ENCODE results near the gene VPS25. TPM values are rescaled to one million over a fixed set of nuclear protein-coding genes. Genes with fewer than 3 reads are reported as not detected.
"Not testable (repeated sequence)": the region's sequence is repeated elsewhere in the genome, so short reads cannot be mapped to it uniquely, and the experiment has no call there.

Gene VPS25
- total and polyA plus RNA-seq, 4 donors: 31.2 to 46.8 (median 39.6) TPM

GRCh38 chr17:42761638-42762037, 11.6 kb upstream of the VPS25 start:
- Histone ChIP-seq H3K4me3 (ENCODE audit: low read length in 2 of 2) (no peak overlapping the region), H3K4me1 (ENCODE audit: control insufficient read depth in 1 of 2, insufficient read depth in 2 of 2, low read length in 2 of 2) (no peaks in the 10 kb centered on the region), H3K9me3 (ENCODE audit: control insufficient read depth, low read length) (no peaks in the 10 kb centered on the region), H3K27ac (ENCODE audit: low read depth in 1 of 2, low read length in 2 of 2) (no peak overlapping the region), H3K36me3 (ENCODE audit: control insufficient read depth in 1 of 2, insufficient read depth in 2 of 2, low read length in 1 of 2) (no peaks in the 10 kb centered on the region), H3K27me3 (ENCODE audit: control insufficient read depth in 1 of 2, insufficient read depth in 2 of 2, low read length in 1 of 2) (no peaks in the 10 kb centered on the region)
- no peak for DNase-seq
- no peak for ATAC-seq (ENCODE audit: low FRiP score)
- WGBS, 2 donors: 49% methylated on average over 10 to 12 of the region's 12 CpGs
- intact Hi-C loops (cut with DNase I): loop anchor here (2.0 to 10.0 kb wide), 4 partner anchors 39 to 183 kb away; no protein-coding TSS in a partner anchor

- 84 to 88% methylated on average over 6 of the region's 6 CpGs for WGBS, 2 donors
- DNase-seq: peak in 1 of 2 donors; percentile 19
- Histone ChIP-seq H3K36me3 (ENCODE audit: control insufficient read depth in 1 of 2, insufficient read depth in 2 of 2, low read length in 1 of 2) (no peaks in the 10 kb centered on the region), H3K27me3 (ENCODE audit: control insufficient read depth in 1 of 2, insufficient read depth in 2 of 2, low read length in 1 of 2) (no peaks in the 10 kb centered on the region), H3K9me3 (ENCODE audit: control insufficient read depth, low read length) (no peaks in the 10 kb centered on the region), H3K4me1 (ENCODE audit: control insufficient read depth in 1 of 2, insufficient read depth in 2 of 2, low read length in 2 of 2) (no peaks in the 10 kb centered on the region), H3K27ac (ENCODE audit: low read depth in 1 of 2, low read length in 2 of 2) (no peak overlapping the region), H3K4me3 (ENCODE audit: low read length in 2 of 2) (no peak overlapping the region)
- intact Hi-C loops (cut with DNase I): loop anchor here in 1 of 2 donors (10.0 kb wide), 1 partner anchor 181 kb away; no protein-coding TSS in a partner anchor
- ATAC-seq (ENCODE audit: low FRiP score): no peak
Observed at GRCh38 chr17:42766124-42766523, 7.1 kb upstream of the VPS25 start.

- Histone ChIP-seq H3K36me3 (ENCODE audit: control insufficient read depth in 1 of 2, insufficient read depth in 2 of 2, low read length in 1 of 2) (no peaks in the 10 kb centered on the region), H3K4me1 (ENCODE audit: control insufficient read depth in 1 of 2, insufficient read depth in 2 of 2, low read length in 2 of 2) (no peaks in the 10 kb centered on the region), H3K4me3 (ENCODE audit: low read length in 2 of 2) (no peak overlapping the region), H3K9me3 (ENCODE audit: control insufficient read depth, low read length) (no peaks in the 10 kb centered on the region), H3K27me3 (ENCODE audit: control insufficient read depth in 1 of 2, insufficient read depth in 2 of 2, low read length in 1 of 2) (no peaks in the 10 kb centered on the region), H3K27ac (ENCODE audit: low read depth in 1 of 2, low read length in 2 of 2) (no peak overlapping the region)
- intact Hi-C loops (cut with DNase I): loop anchor here in 1 of 2 donors (10.0 kb wide), 1 partner anchor 183 kb away; no protein-coding TSS in a partner anchor
- ATAC-seq (ENCODE audit: low FRiP score): no peak
- DNase-seq: no peak
Observed at GRCh38 chr17:42767512-42767911, 5.7 kb upstream of the VPS25 start.

DNA sequence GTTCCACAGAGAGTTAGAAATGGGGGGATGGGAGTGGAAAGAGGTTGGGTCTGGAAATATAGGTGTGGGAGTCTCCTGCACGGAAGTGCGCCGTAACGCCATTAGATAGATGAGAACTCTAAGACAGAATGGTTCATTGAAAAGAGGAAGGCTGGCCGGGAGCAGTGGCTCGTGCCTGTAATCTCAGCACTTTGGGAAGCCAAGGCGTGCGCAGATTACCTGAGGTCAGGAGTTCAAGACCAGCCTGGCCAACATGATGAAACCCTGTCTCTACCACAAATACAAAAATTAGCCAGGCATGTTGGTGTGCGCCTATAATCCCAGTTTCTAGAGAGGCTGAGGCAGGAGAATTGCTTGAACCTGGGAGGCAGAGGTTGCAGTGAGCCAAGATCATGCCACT, 5.2 kb upstream of the VPS25 start:
- H3K27ac ChIP-seq (ENCODE audit: low read depth in 1 of 2, low read length in 2 of 2); H3K27me3 ChIP-seq (ENCODE audit: control insufficient read depth in 1 of 2, insufficient read depth in 2 of 2, low read length in 1 of 2); H3K4me1 ChIP-seq (ENCODE audit: control insufficient read depth in 1 of 2, insufficient read depth in 2 of 2, low read length in 2 of 2); H3K36me3 ChIP-seq (ENCODE audit: control insufficient read depth in 1 of 2, insufficient read depth in 2 of 2, low read length in 1 of 2); ATAC-seq (ENCODE audit: low FRiP score); H3K4me3 ChIP-seq (ENCODE audit: low read length in 2 of 2); DNase-seq; H3K9me3 ChIP-seq (ENCODE audit: control insufficient read depth, low read length): not testable (repeated sequence)
- intact Hi-C loops (cut with DNase I): loop anchor here in 1 of 2 donors (10.0 kb wide), 1 partner anchor 183 kb away; no protein-coding TSS in a partner anchor
- 75 to 76% methylated on average over 9 of the region's 9 CpGs for WGBS, 2 donors

GRCh38 chr17:42769964-42770363, 3.3 kb upstream of the VPS25 start:
- H3K4me3 ChIP-seq (ENCODE audit: low read length in 2 of 2); DNase-seq; H3K4me1 ChIP-seq (ENCODE audit: control insufficient read depth in 1 of 2, insufficient read depth in 2 of 2, low read length in 2 of 2); H3K27me3 ChIP-seq (ENCODE audit: control insufficient read depth in 1 of 2, insufficient read depth in 2 of 2, low read length in 1 of 2); H3K9me3 ChIP-seq (ENCODE audit: control insufficient read depth, low read length); H3K36me3 ChIP-seq (ENCODE audit: control insufficient read depth in 1 of 2, insufficient read depth in 2 of 2, low read length in 1 of 2); ATAC-seq (ENCODE audit: low FRiP score); H3K27ac ChIP-seq (ENCODE audit: low read depth in 1 of 2, low read length in 2 of 2): not testable (repeated sequence)
- intact Hi-C loops (cut with DNase I): loop anchor here in 1 of 2 donors (10.0 kb wide), 1 partner anchor 185 kb away; no protein-coding TSS in a partner anchor
- 70 to 72% methylated on average over 10 of the region's 10 CpGs for WGBS, 2 donors

- DNase-seq: no peak
- no peaks in the 10 kb centered on the region for H3K4me1 ChIP-seq (ENCODE audit: control insufficient read depth in 1 of 2, insufficient read depth in 2 of 2, low read length in 2 of 2)
- no peaks in the 10 kb centered on the region for H3K36me3 ChIP-seq (ENCODE audit: control insufficient read depth in 1 of 2, insufficient read depth in 2 of 2, low read length in 1 of 2)
- no peak overlapping the region for H3K27ac ChIP-seq (ENCODE audit: low read depth in 1 of 2, low read length in 2 of 2)
- 4% methylated on average over 3 of the region's 3 CpGs for WGBS, 2 donors
- intact Hi-C loops (cut with DNase I): no loop called here
- H3K4me3 ChIP-seq (ENCODE audit: low read length in 2 of 2): peak overlapping the region; percentile 30 to 70
- no peaks in the 10 kb centered on the region for H3K9me3 ChIP-seq (ENCODE audit: control insufficient read depth, low read length)
- no peaks in the 10 kb centered on the region for H3K27me3 ChIP-seq (ENCODE audit: control insufficient read depth in 1 of 2, insufficient read depth in 2 of 2, low read length in 1 of 2)
- ATAC-seq (ENCODE audit: low FRiP score): no peak
Observed at GRCh38 chr17:42772945-42773289, 332 bp upstream of the VPS25 start.

DNA sequence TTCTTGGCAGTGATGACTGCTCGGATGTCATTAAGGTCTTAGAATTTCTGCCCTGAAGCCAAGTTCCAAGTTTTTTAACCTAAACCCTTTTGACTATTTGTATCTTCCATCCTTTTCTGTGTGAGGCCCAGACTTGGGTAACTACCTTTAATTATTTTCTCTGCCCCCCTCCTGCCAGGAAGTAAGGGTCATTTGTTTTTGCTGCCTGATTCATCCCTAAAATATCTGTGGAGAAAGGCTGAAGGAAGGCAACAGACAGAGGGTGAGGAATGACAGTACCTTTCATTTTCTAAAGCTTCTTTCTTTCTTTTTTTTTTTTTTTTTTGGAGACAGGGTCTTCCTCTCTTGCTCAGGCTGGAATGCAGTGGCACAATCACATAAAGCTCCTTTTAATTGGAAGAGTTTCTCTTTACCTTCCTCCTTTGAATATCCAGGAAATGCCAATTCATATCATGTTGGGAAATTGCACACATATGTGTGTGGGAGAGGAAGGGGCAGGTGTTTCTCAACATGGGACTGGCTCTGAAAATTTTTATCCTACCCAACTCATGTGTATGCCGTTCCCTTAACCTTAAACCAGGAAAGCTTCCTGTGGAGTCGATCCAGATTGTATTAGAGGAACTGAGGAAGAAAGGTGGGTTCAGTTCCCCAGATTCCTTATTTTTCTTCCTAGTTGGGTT, 957 bp downstream of the VPS25 start:
- intact Hi-C loops (cut with DNase I): no loop called here
- no peak overlapping the region for H3K27ac ChIP-seq (ENCODE audit: low read depth in 1 of 2, low read length in 2 of 2)
- H3K4me3 ChIP-seq (ENCODE audit: low read length in 2 of 2): peak overlapping the region in 1 of 2 donors; percentile 70
- ATAC-seq (ENCODE audit: low FRiP score) (no peak), DNase-seq (no peak)
- H3K27me3 ChIP-seq (ENCODE audit: control insufficient read depth in 1 of 2, insufficient read depth in 2 of 2, low read length in 1 of 2): no peaks in the 10 kb centered on the region
- H3K4me1 ChIP-seq (ENCODE audit: control insufficient read depth in 1 of 2, insufficient read depth in 2 of 2, low read length in 2 of 2): no peaks in the 10 kb centered on the region
- H3K9me3 ChIP-seq (ENCODE audit: control insufficient read depth, low read length): no peaks in the 10 kb centered on the region
- 66 to 70% methylated on average over 3 of the region's 3 CpGs for WGBS, 2 donors
- peaks cover 0 to under 1% of the 10 kb centered on the region in 2 donors for H3K36me3 ChIP-seq (ENCODE audit: control insufficient read depth in 1 of 2, insufficient read depth in 2 of 2, low read length in 1 of 2)

GRCh38 chr17:42775534-42776098, 2.4 kb downstream of the VPS25 start:
- Histone ChIP-seq H3K9me3 (ENCODE audit: control insufficient read depth, low read length) (no peaks in the 10 kb centered on the region), H3K36me3 (ENCODE audit: control insufficient read depth in 1 of 2, insufficient read depth in 2 of 2, low read length in 1 of 2) (peaks cover 0 to 2% of the 10 kb centered on the region in 2 donors), H3K4me3 (ENCODE audit: low read length in 2 of 2) (no peak overlapping the region), H3K27ac (ENCODE audit: low read depth in 1 of 2, low read length in 2 of 2) (no peak overlapping the region), H3K27me3 (ENCODE audit: control insufficient read depth in 1 of 2, insufficient read depth in 2 of 2, low read length in 1 of 2) (no peaks in the 10 kb centered on the region), H3K4me1 (ENCODE audit: control insufficient read depth in 1 of 2, insufficient read depth in 2 of 2, low read length in 2 of 2) (no peaks in the 10 kb centered on the region)
- intact Hi-C loops (cut with DNase I): no loop called here
- no peak for DNase-seq
- ATAC-seq (ENCODE audit: low FRiP score): no peak
- WGBS, 2 donors: 38 to 40% methylated on average over 3 of the region's 3 CpGs

DNA sequence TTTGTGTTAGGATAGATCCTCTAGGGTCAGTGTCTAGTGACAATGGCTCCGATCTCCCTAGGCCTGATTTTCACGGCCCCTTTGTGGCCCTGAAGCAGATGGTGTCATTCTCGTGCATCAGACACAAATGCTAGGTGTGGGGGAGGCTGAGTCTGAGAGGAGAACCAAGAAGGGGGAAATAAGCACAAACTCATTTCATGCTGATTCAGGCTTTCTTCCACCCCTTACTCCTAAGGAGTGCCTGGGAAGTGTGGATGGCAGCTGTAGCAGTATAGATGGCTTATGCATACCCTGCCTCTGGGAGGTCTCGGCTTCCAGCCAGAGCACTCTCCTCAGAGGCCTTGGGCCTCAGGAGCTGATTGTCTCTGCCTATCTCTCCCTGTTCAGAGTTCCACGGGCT, 5.3 kb downstream of the VPS25 start:
- Histone ChIP-seq H3K4me1 (ENCODE audit: control insufficient read depth in 1 of 2, insufficient read depth in 2 of 2, low read length in 2 of 2) (no peaks in the 10 kb centered on the region), H3K36me3 (ENCODE audit: control insufficient read depth in 1 of 2, insufficient read depth in 2 of 2, low read length in 1 of 2) (peaks cover 0 to 2% of the 10 kb centered on the region in 2 donors), H3K27me3 (ENCODE audit: control insufficient read depth in 1 of 2, insufficient read depth in 2 of 2, low read length in 1 of 2) (no peaks in the 10 kb centered on the region), H3K9me3 (ENCODE audit: control insufficient read depth, low read length) (no peaks in the 10 kb centered on the region), H3K4me3 (ENCODE audit: low read length in 2 of 2) (no peak overlapping the region), H3K27ac (ENCODE audit: low read depth in 1 of 2, low read length in 2 of 2) (no peak overlapping the region)
- intact Hi-C loops (cut with DNase I): no loop called here
- ATAC-seq (ENCODE audit: low FRiP score) (no peak), DNase-seq (peak in 1 of 2 donors; percentile 46)
- 85 to 92% methylated on average over 5 of the region's 5 CpGs for WGBS, 2 donors

Measured in aorta (tissue), 5 donors.